Body of pancreas (tissue), 4 donors: ENCODE measurements around the gene SSRP1.

Source experiments
- POLR2A ChIP-seq, 3 donors: fragments of 450-650 bp; IDR thresholded peaks; one replicate each; pipeline ENCODE4 v1.6.1; 2016; ENCODE audit warnings: antibody characterized with exemption in 3 of 3, mild to moderate bottlenecking in 2 of 3
- TF ChIP-seq, protein P1 (sequence below), 7 experiments: fragments of 450-650 bp in 4 of 7; fragments of 200-600 bp in 3 of 7; sonication (generic) in 3 of 7; IDR thresholded peaks; one replicate each; pipeline ENCODE4 v1.5.1; 2016 to 2019; ENCODE audit warnings: antibody characterized with exemption in 7 of 7

DNA sequence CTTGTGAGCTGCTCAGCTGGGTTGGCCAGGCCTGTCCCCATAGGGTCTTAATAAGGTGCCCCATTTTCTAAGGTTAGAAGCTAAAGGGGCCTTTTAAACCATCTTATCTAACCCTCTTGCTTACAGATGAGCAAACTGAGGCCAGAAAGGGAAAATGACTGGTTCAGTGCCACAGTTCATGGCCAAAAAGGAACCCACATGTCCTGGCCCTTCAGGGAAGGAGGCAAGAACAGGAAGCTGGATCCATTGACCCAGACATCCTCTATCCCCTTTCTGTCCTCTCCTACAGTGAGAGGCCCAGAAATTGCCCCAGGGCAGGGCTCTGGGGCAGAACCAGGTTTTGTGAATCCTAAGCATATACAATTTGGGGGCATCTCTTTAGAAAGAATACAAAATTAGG is 35.2 kb upstream of the SSRP1 start:
- no peak for TF ChIP-seq POLR2A (IDR thresholded peaks at IDR 0.05)
- TF ChIP-seq, protein P1, sequence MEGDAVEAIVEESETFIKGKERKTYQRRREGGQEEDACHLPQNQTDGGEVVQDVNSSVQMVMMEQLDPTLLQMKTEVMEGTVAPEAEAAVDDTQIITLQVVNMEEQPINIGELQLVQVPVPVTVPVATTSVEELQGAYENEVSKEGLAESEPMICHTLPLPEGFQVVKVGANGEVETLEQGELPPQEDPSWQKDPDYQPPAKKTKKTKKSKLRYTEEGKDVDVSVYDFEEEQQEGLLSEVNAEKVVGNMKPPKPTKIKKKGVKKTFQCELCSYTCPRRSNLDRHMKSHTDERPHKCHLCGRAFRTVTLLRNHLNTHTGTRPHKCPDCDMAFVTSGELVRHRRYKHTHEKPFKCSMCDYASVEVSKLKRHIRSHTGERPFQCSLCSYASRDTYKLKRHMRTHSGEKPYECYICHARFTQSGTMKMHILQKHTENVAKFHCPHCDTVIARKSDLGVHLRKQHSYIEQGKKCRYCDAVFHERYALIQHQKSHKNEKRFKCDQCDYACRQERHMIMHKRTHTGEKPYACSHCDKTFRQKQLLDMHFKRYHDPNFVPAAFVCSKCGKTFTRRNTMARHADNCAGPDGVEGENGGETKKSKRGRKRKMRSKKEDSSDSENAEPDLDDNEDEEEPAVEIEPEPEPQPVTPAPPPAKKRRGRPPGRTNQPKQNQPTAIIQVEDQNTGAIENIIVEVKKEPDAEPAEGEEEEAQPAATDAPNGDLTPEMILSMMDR (IDR thresholded peaks at IDR 0.05): no peak
